Cardiac fibroblast (primary cell): Measurements from ENCODE around the gene ZNF580.

Experiments
- DNase-seq, 2 donors: peaks; one replicate each; pipeline versions ENCODE4 v3.0.0 to v3.0.0-alpha.2; 2010; ENCODE audit warnings: low read depth in 2 of 2
- H3K4me3 ChIP-seq, 2 donors: replicated peaks in 1 of 2; 1 replicate in 1 of 2; 2 replicates in 1 of 2; pipeline ENCODE4 v1.5.1; 2011; ENCODE audit warnings: low read depth in 2 of 2, low read length in 2 of 2, mild to moderate bottlenecking in 2 of 2, moderate library complexity in 1 of 2
- TF ChIP-seq, protein P1 (sequence below): IDR thresholded peaks from one replicate; pipeline ENCODE4 v1.5.1; 2011; ENCODE audit warnings: low read depth, mild to moderate bottlenecking, low read length, inconsistent platforms

The ZNF580 gene

DNA sequence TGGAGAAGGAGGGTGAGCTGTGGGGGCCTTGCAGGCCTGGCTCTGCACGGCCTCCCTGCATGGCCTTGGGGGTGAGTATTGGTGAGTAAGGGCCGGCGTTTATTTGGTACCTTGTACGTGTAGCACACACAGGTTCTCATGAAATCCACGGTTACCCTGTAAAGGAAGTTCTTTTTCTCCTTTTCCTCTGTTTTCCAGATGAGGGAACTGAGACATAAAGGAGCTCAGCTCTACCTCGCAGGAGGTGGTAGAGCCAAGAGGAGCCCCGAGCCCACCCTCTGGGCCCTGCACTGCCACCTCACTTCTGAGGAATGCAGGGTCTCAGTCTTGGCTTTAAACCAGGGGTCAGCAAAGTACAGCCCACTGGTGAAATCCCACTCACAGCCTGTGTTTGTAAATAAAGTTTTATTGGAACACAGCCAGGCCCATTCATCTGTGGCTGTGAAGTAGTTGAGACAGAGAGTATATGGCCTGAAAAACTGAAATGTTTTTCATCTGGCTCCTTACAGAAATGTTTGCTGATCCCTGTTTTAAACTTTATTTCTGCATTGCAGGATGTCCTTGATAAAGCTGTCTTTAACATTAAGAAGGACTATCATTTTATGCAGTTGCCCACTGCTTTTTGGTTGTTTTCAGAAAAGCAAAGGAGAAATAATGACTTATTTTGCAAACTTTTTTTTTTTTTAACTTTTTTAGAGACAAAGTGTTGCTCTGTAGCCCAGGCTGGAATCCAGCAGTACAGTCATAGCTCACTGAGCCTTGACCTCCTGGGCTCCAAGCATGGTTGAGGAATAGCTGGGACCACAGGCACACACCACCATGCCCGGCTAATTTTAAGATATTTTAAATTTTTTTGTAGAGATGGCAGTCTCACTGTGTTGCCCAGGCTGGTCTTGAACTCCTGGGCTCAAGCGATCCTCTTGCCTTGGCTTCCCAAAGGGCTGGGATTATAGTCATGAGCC lies 40.6 kb downstream of the ZNF580 start:
- TF ChIP-seq, protein P1, sequence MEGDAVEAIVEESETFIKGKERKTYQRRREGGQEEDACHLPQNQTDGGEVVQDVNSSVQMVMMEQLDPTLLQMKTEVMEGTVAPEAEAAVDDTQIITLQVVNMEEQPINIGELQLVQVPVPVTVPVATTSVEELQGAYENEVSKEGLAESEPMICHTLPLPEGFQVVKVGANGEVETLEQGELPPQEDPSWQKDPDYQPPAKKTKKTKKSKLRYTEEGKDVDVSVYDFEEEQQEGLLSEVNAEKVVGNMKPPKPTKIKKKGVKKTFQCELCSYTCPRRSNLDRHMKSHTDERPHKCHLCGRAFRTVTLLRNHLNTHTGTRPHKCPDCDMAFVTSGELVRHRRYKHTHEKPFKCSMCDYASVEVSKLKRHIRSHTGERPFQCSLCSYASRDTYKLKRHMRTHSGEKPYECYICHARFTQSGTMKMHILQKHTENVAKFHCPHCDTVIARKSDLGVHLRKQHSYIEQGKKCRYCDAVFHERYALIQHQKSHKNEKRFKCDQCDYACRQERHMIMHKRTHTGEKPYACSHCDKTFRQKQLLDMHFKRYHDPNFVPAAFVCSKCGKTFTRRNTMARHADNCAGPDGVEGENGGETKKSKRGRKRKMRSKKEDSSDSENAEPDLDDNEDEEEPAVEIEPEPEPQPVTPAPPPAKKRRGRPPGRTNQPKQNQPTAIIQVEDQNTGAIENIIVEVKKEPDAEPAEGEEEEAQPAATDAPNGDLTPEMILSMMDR: no peak
- H3K4me3 ChIP-seq: no peak overlapping the region
- DNase-seq: no peak

DNA sequence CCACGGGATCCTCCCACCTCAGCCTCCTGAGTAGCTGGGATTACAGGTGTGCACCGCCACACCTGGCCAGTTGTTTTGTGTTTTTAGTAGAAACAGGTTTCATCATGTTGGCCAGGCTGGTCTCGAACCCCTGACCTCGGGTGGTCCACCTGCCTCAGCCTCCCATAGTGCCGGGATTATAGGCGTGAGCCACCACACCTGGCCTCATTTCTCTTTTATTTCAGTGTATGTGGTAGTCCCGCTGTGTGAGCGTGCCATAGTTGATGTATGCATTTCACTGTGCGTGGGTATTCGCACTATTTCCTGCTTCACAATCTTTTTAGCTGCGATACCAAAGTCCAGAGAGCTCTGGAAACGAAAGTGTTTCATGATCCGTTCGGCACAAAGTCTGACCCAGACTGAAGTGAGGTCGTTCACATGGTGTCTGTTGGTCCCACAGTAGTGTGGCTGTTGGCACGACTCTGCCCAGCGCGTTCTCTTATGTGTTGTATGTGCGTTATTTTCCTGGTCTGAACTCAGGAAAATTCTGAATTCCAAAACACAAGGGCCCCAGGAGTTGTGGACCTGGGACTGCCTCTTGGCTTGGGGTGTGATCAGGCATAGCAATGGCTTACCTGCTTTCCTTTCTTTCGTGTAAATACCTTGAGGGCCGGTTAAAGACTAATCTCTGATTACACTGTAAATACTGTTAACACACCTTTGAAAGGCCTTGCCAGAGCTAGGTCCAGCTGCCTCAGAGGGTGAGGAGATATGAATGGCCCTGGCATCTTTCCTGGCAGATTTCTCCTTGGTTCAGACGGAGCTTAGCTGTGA lies 42.9 kb downstream of the ZNF580 start:
- H3K4me3 ChIP-seq: no peak overlapping the region
- TF ChIP-seq, protein P1: no peak
- no peak for DNase-seq

DNA sequence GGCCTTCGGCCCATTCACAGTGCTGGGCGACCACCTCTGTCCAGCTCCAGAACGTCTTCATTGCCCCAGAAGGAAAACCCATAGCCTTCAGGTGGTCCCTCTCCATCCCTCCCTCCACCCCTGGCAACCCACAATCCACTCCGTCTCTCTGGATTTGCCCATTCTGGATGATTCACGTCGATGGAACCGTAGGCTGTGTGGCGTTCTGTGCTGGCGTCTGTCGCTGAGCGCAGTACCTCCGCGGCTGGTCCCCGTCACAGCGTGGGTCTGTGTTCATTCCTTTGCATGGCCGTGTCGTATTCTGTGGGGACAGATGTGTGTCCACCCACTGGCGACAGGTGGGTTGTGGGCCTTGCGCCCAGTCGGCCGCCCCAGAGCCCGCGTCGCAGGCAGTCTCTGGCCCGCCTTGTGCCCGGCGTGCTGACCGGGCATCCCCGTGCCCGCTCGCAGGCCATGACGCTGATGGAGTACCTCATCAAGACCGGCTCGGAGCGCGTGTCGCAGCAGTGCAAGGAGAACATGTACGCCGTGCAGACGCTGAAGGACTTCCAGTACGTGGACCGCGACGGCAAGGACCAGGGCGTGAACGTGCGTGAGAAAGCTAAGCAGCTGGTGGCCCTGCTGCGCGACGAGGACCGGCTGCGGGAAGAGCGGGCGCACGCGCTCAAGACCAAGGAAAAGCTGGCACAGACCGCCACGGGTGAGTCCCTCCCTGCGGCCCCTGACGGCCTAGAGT lies 44.3 kb downstream of the ZNF580 start:
- TF ChIP-seq, protein P1: no peak
- no peak for DNase-seq
- no peak overlapping the region for H3K4me3 ChIP-seq

DNA sequence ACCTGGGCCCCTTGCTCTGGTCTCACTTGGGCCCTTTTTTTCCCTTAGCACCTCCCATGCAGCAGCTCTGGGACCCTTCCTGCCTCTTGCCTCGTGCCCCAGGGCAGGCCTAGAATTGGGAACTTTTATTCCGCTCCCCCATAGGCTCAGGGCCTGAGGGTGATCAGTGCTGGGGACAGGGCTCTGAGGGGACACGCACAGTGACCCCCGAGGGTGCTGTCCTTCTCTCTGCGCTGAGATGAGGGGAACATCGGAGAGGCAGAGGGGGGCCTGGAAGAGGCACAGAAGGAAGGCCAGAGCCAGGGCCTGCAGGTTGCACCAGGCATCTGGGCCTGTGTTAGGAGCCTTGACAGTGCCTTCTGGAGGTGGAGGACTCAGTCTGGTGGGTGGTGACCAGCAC lies 45.0 kb downstream of the ZNF580 start:
- DNase-seq: no peak
- H3K4me3 ChIP-seq: no peak overlapping the region
- TF ChIP-seq, protein P1: no peak

DNA sequence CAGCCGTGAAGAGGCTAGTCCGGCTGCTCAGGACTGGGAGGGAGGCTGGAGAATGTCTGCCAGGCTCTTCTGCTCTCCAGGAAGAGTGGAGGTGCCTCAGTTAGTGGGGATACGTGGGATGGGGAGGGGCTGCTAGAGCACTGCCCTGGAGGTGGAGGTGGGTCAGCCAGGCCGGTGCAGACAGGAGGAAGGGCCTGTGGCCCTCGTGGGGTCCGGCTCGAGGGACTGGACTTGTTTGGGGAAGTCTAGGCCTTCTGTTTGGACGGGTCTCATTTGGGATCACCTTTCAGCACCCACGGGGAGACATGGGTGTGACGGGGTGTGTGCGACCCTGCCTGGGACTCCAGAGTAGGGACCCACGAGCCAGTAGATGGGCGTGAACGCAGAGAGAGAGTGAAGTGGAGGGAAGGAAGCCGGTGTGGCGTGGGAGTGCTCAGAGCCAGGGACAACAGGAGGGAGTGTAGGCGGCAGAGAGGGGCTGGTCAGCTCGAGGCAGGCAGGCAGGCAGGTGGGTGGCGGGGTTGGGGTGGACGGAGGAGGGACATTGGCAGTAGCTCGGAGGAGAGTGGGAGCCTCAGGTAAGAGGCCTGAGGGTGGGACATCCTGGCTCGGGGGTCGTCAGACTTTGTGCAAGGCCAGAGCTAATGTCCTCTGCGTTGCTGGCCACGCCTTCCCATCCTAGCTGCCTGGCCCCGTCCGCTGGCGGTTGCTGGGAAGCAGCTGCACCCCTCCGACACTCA lies 45.7 kb downstream of the ZNF580 start:
- DNase-seq: no peak
- H3K4me3 ChIP-seq: no peak overlapping the region
- TF ChIP-seq, protein P1: no peak
